ENCODE results near the gene UCK2. TPM values are rescaled to one million over a fixed set of nuclear protein-coding genes. Genes with fewer than 3 reads are reported as not detected.
A peak's percentile ranks its signal among the peaks of the same experiment; 100 is the strongest.

UCK2 gene
- total and polyA plus RNA-seq, 2 of the 8 experiments (the other 6 are each of a cell fraction or from before 2014, with no cell fraction given): 103 to 109 TPM

GRCh38 chr1:165871311-165872067 lies 44.1 kb downstream of the UCK2 start:
- Histone ChIP-seq H4K8ac (ENCODE audit: extremely low read depth, insufficient read depth, low read length) (no peak overlapping the region), H3K4me3 (ENCODE audit: extremely low read depth in 1 of 4, insufficient read depth in 2 of 4, low read depth in 3 of 4, low read length in 4 of 4) (no peak overlapping the region), H3K23ac (ENCODE audit: insufficient read length) (no peak overlapping the region), H3K36me3 (ENCODE audit: control insufficient read depth in 2 of 4, insufficient read depth in 4 of 4, low read length in 3 of 4) (peaks cover 0 to 13% (median 1%) of the 10 kb centered on the region in 4 experiments; a peak in 3 of 8 replicates), H3K4me1 (replicated peaks in 1 of 4; ENCODE audit: control insufficient read depth in 3 of 4, insufficient read depth in 4 of 4, low read length in 3 of 4) (peaks cover 0 to 11% (median 2%) of the 10 kb centered on the region in 4 experiments; a peak in 1 of 7 replicates), H3K56ac (replicated peaks; ENCODE audit: insufficient read length, low read depth, low read length) (no peak overlapping the region), H2BK15ac (ENCODE audit: low read length) (no peak overlapping the region), H3K27ac (ENCODE audit: low read depth, low read length) (no peak overlapping the region), H4K91ac (replicated peaks; ENCODE audit: insufficient read length, low read length) (no peak overlapping the region), H2BK5ac (ENCODE audit: low read depth, low read length) (no peak overlapping the region), H3K4ac (replicated peaks; ENCODE audit: insufficient read length, low read depth, low read length) (no peak overlapping the region), H2AFZ (ENCODE audit: low read length) (no peak overlapping the region), H3K18ac (ENCODE audit: extremely low read depth, low read length) (no peak overlapping the region; the same call in 1 of the 2 replicates), H3K79me2 (ENCODE audit: control insufficient read depth in 1 of 2, insufficient read depth in 2 of 2, low read length in 2 of 2) (peaks cover 21 to 99% of the 10 kb centered on the region in 2 experiments), H3K9ac (replicated peaks in 1 of 4; ENCODE audit: extremely low read depth in 1 of 4, low read depth in 3 of 4, low read length in 3 of 4) (no peak overlapping the region), H3K23me2 (ENCODE audit: low read depth, low read length) (no peaks in the 10 kb centered on the region), H3K79me1 (ENCODE audit: low read depth, low read length) (0 out of 2 replicates have a peak, but pooled peaks cover 6% of the 10 kb centered on the region), H2AK5ac (ENCODE audit: low read depth, low read length) (no peak overlapping the region), H3K27me3 (replicated peaks in 1 of 4; ENCODE audit: control insufficient read depth in 3 of 4, extremely low read depth in 1 of 4, insufficient read depth in 3 of 4, low read length in 3 of 4) (no peaks in the 10 kb centered on the region), H3K9me3 (ENCODE audit: insufficient read depth in 2 of 2, low read depth in 1 of 2, low read length in 1 of 2) (peaks cover 5 to 6% of the 10 kb centered on the region in 2 experiments; a peak in 3 of 4 replicates), H3K14ac (ENCODE audit: insufficient read length) (no peak overlapping the region), H2BK12ac (ENCODE audit: low read depth, low read length) (no peak overlapping the region), H4K5ac (ENCODE audit: insufficient read length, low read depth, low read length) (no peak overlapping the region), H4K20me1 (replicated peaks in 1 of 2; ENCODE audit: control insufficient read depth in 1 of 2, insufficient read depth in 2 of 2, low read length in 2 of 2) (peaks cover 3 to 5% of the 10 kb centered on the region in 2 experiments), H2BK20ac (ENCODE audit: low read length) (no peak overlapping the region), H2BK120ac (replicated peaks; ENCODE audit: low read depth, low read length) (no peak overlapping the region), H3K4me2 (ENCODE audit: insufficient read depth in 1 of 2, low read depth in 2 of 2, low read length in 2 of 2) (no peak overlapping the region)
- 86% methylated on average over 4 of the region's 4 CpGs; no CpG with 5 or more reads in 1 of the 2 experiments for WGBS, 2 experiments (ENCODE audit: extremely low coverage in 1 of 2, insufficient coverage in 1 of 2, insufficient read length in 1 of 2, insufficient replicate concordance in 2 of 2, low coverage in 1 of 2, low lambda C conversion rate in 2 of 2, missing lambda C conversion rate in 1 of 2)
- ChIA-PET POLR2A (ENCODE audit: partially characterized antibody) (interaction anchor here (0.8 to 1.9 kb wide), 6 partner anchors 9 to 46 kb away, joined by 3 to 4 read pairs (median 4); no protein-coding TSS in a partner anchor), CTCF (ENCODE audit: partially characterized antibody) (interaction anchor here (0.5 to 3.7 kb wide), 18 partner anchors 10 to 192 kb away, joined by 3 to 32 read pairs (median 4); no protein-coding TSS in a partner anchor)
- DNase-seq (ENCODE audit: low read depth in 1 of 2, low spot score in 2 of 2) (peak in 1 of 2 experiments; percentile 64), FAIRE-seq (no peak)
- TF ChIP-seq RAD21 (IDR thresholded peaks at IDR 0.05 in 1 of 2, conservative IDR thresholded peaks at IDR 0.05 in 1 of 2; ENCODE audit: low read depth in 2 of 2, low read length in 2 of 2): peak; percentile 50 to 62
- no peak for TF ChIP-seq GTF2F1 (IDR thresholded peaks at IDR 0.05; ENCODE audit: borderline replicate concordance, low read depth, low read length)
- peak; percentile 57 to 75 (median 74) for TF ChIP-seq CTCF (IDR thresholded peaks at IDR 0.05; ENCODE audit: control extremely low read depth in 1 of 3, insufficient read depth in 1 of 3, low read depth in 1 of 3, low read length in 3 of 3)

Measured in H1 (cell line).